HepG2 (cell line): Measurements from ENCODE around the gene LEF1. TPM values are rescaled to one million over a fixed set of nuclear protein-coding genes. Genes with fewer than 3 reads are reported as not detected.

Experiments used
- ATAC-seq: fragments of 200-7000 bp; cut with Tn5 transposase; 3 replicates; pipeline ENCODE4 v1.9.1; 2020; ENCODE audit warnings: mild to moderate bottlenecking, moderate library complexity
- BruUV-seq: library from RNA; stranded (reverse); fragments of 400-500 nt; replicated peaks from 2 replicates; lab custom pipeline; 2021; lab: Mats Ljungman, UMichigan
- CTCF ChIA-PET: fragments of 300-600 bp; formaldehyde crosslinking; extraction: SDS; loops from one replicate; lab custom pipeline; 2021; ENCODE audit warnings: low total read pairs, inconsistent platforms, low intra/inter-chr PET ratio; lab: Yijun Ruan, JAX
- POLR2A ChIA-PET: fragments of 350-600 bp; sonication (Branson Sonifier 250); formaldehyde crosslinking; loops from one replicate; lab custom pipeline; 2020; ENCODE audit warnings: antibody characterized with exemption, inconsistent platforms; lab: Yijun Ruan, JAX
- DNase-seq: peaks from one replicate; pipeline ENCODE4 v3.0.0-alpha.2; 2015; ENCODE audit warnings: low spot score
- FAIRE-seq: peaks from 3 replicates; lab custom pipeline; 2011; peaks lifted over from hg19 to GRCh38; lab: Jason Lieb, UNC
- H2AFZ ChIP-seq: one replicate; pipeline ENCODE4 v1.6.1; 2011; ENCODE audit warnings: low read length, inconsistent platforms
- H3K27ac ChIP-seq: fragments of 300-600 bp; 3 replicates; pipeline ENCODE4 v1.8.0; 2011; ENCODE audit warnings: mixed run types, mild to moderate bottlenecking, mixed read lengths, low read length, inconsistent platforms; ENCODE audit not compliant: insufficient read depth; ENCODE audit errors: extremely low read length
- H3K27me3 ChIP-seq, 2 experiments: fragments of 200-600 bp in 1 of 2; 2 replicates in 1 of 2; 3 replicates in 1 of 2; pipeline versions ENCODE4 v1.6.0 to v1.8.0; 2011; ENCODE audit warnings: low read length in 2 of 2, mild to moderate bottlenecking in 2 of 2, moderate library complexity in 2 of 2, inconsistent platforms in 1 of 2; ENCODE audit not compliant: insufficient read depth in 2 of 2, control insufficient read depth in 1 of 2
- H3K36me3 ChIP-seq, 2 experiments: fragments of 200-600 bp in 1 of 2; replicated peaks in 1 of 2; 2 replicates in 1 of 2; 3 replicates in 1 of 2; pipeline versions ENCODE4 v1.5.1 to v1.8.0; 2011; ENCODE audit warnings: low read length in 2 of 2, inconsistent platforms in 1 of 2; ENCODE audit not compliant: insufficient read depth in 2 of 2, control insufficient read depth in 1 of 2
- H3K4me1 ChIP-seq: 2 replicates; pipeline ENCODE4 v1.5.1; 2012; ENCODE audit warnings: low read length, inconsistent platforms; ENCODE audit not compliant: insufficient read depth
- H3K4me2 ChIP-seq: 2 replicates; pipeline ENCODE4 v1.6.0; 2011; ENCODE audit warnings: low read depth, low read length, inconsistent platforms
- H3K4me3 ChIP-seq, 3 experiments: fragments of 200-600 bp in 1 of 3; sonication (generic), shearing (Covaris generic) in 1 of 3; replicated peaks in 1 of 3; 2 replicates each; pipeline ENCODE4 v1.5.1; 2011 to 2016; ENCODE audit warnings: low read length in 3 of 3, inconsistent platforms in 2 of 3, low read depth in 2 of 3, mild to moderate bottlenecking in 2 of 3, control low read depth in 1 of 3, mixed read lengths in 1 of 3; ENCODE audit not compliant: insufficient read depth in 1 of 3
- H3K79me2 ChIP-seq: one replicate; pipeline ENCODE4 v1.6.1; 2011; ENCODE audit warnings: low read length, inconsistent platforms; ENCODE audit not compliant: insufficient read depth
- H3K9ac ChIP-seq: 2 replicates; pipeline ENCODE4 v1.6.0; 2011; ENCODE audit warnings: mild to moderate bottlenecking, low read depth, low read length, inconsistent platforms; ENCODE audit not compliant: insufficient read depth
- H3K9me3 ChIP-seq: 2 replicates; pipeline ENCODE4 v1.5.1; 2012; ENCODE audit warnings: mild to moderate bottlenecking, low read length
- H4K20me1 ChIP-seq: 2 replicates; pipeline ENCODE4 v1.6.0; 2011; ENCODE audit warnings: inconsistent platforms, mild to moderate bottlenecking, low read length, moderate library complexity; ENCODE audit not compliant: insufficient read depth
- DR1 ChIP-seq: sonication (generic); formaldehyde crosslinking; IDR thresholded peaks from 2 replicates; pipeline ENCODE4 v1.8.0; 2021; ENCODE audit warnings: mild to moderate bottlenecking, missing genetic modification reagents, inconsistent platforms
- FOSL1 ChIP-seq: sonication (generic); formaldehyde crosslinking; IDR thresholded peaks from 2 replicates; pipeline ENCODE4 v1.9.0; 2021; ENCODE audit warnings: missing genetic modification reagents, borderline replicate concordance
- IKZF4 ChIP-seq: sonication (generic); formaldehyde crosslinking; IDR thresholded peaks from 2 replicates; pipeline ENCODE4 v1.5.1; 2020; ENCODE audit warnings: borderline replicate concordance, mild to moderate bottlenecking, low read depth, missing genetic modification reagents; ENCODE audit errors: not compliant biosample characterization
- MAFG ChIP-seq: sonication (generic); formaldehyde crosslinking; IDR thresholded peaks from 2 replicates; pipeline ENCODE4 v1.5.1; 2020; ENCODE audit warnings: mild to moderate bottlenecking, missing genetic modification reagents
- SIN3A ChIP-seq: IDR thresholded peaks from 2 replicates; pipeline ENCODE4 v1.6.1; 2011; ENCODE audit warnings: low read depth, mild to moderate bottlenecking, control low read depth, low read length, borderline replicate concordance
- SIN3B ChIP-seq: fragments of 150-350 bp; IDR thresholded peaks from 2 replicates; pipeline ENCODE4 v1.6.1; 2014; ENCODE audit warnings: low read length
- SPEN ChIP-seq: sonication (generic); formaldehyde crosslinking; IDR thresholded peaks from 2 replicates; pipeline ENCODE4 v1.5.1; 2020; ENCODE audit warnings: low read depth, mild to moderate bottlenecking, missing genetic modification reagents
- TEAD2 ChIP-seq: sonication (generic); formaldehyde crosslinking; IDR thresholded peaks from 2 replicates; pipeline ENCODE4 v1.9.0; 2021; ENCODE audit warnings: missing genetic modification reagents
- ZIK1 ChIP-seq: sonication (generic); formaldehyde crosslinking; IDR thresholded peaks from 2 replicates; pipeline ENCODE4 v1.5.0; 2020; ENCODE audit warnings: mild to moderate bottlenecking, low read depth, missing genetic modification reagents, borderline replicate concordance
- ZNF256 ChIP-seq: sonication (generic); formaldehyde crosslinking; conservative IDR thresholded peaks from 2 replicates; pipeline ENCODE4 v1.4.0; 2020; ENCODE audit warnings: missing genetic modification reagents
- ZNF563 ChIP-seq: sonication (generic); formaldehyde crosslinking; IDR thresholded peaks from 2 replicates; pipeline ENCODE4 v1.8.0; 2022; ENCODE audit warnings: mild to moderate bottlenecking, moderate library complexity, missing genetic modification reagents
- ZNF775 ChIP-seq: sonication (generic); formaldehyde crosslinking; IDR thresholded peaks from 2 replicates; pipeline ENCODE4 v1.4.0; 2020; ENCODE audit warnings: missing genetic modification reagents, mild to moderate bottlenecking, moderate library complexity, borderline replicate concordance
- ZNF879 ChIP-seq: sonication (generic); formaldehyde crosslinking; IDR thresholded peaks from 2 replicates; pipeline ENCODE4 v1.8.1; 2023; ENCODE audit warnings: missing genetic modification reagents
- ZSCAN22 ChIP-seq: sonication (generic); formaldehyde crosslinking; IDR thresholded peaks from 2 replicates; pipeline ENCODE4 v1.4.0; 2020; ENCODE audit warnings: mild to moderate bottlenecking, missing genetic modification reagents
- ZSCAN9 ChIP-seq: IDR thresholded peaks from 2 replicates; pipeline ENCODE4 v1.6.1; 2016; ENCODE audit warnings: borderline replicate concordance
- WGBS: methylation state at CpG from one replicate; pipeline ENCODE4 v1.1.6; 2017; ENCODE audit warnings: low lambda C conversion rate; 5-methylcytosine and 5-hydroxymethylcytosine counted together
- in situ Hi-C: cut with HindIII; loops from 2 replicates; pipeline ENCODE4 v1.10.0; 2017; ENCODE audit warnings: low pct_unique_long_range_greater_than_20kb; ENCODE audit not compliant: extremely low pct_ligation_motif_present
- intact Hi-C: fragments of 100-400 bp; cut with micrococcal nuclease; formaldehyde crosslinking; loops from one replicate; pipeline ENCODE4 v1.10.0; 2022; ENCODE audit not compliant: unreplicated experiment
- polyA plus RNA-seq, 8 experiments: library from polyadenylated mRNA; depleted of rRNA in 3 of 8; stranded (reverse) in 7 of 8; unstranded in 1 of 8; fragments of >200 nt; fragmentation: Illumina TruSeq in 4 of 8; extraction: Trizol in 4 of 8; gene quantifications; 2 replicates each; pipeline versions ENCODE4 v1.2.1 to v1.2.3, GENCODE V29; 2011 to 2016; ENCODE audit warnings: low read depth in 4 of 8, missing spikeins in 1 of 8, mixed read lengths in 1 of 8; ENCODE audit not compliant: insufficient read depth in 1 of 8
- total RNA-seq, 5 experiments: library from RNA; depleted of rRNA; stranded (reverse); fragments of >200 nt; fragmentation: Illumina TruSeq; extraction: Trizol; gene quantifications; 2 replicates each; pipeline ENCODE4 v1.2.3, GENCODE V29; 2016; ENCODE audit warnings: low read depth in 1 of 5
- TF ChIP-seq, protein P1 (sequence below): IDR thresholded peaks from 2 replicates; pipeline ENCODE4 v1.6.1; 2016; ENCODE audit warnings: low read depth

Gene LEF1
- total and polyA plus RNA-seq, 2 of the 13 experiments (the other 11 are each of a cell fraction or from before 2014, with no cell fraction given): 0.22 to 0.29 TPM

DNA sequence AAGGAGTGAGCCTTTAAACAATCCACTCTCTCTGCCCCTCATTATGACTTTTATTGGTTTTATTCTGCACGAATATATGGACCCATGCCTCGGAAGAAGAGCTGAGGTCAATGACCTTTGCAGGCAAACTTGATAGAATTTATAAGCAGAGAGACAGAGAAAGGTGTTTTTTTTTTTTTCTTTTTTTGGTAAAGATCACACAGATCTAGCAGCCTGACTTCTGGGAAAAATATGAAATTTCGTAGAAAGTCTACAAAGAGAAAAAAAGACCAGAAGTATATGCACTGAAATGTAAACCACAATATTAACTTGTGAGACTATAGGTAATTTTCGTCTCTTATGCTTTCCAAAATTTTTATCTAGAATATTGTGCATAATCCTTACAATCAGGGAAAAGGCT is 61.6 kb downstream of the LEF1 start:
- Histone ChIP-seq H3K27me3 (no peaks in the 10 kb centered on the region), H4K20me1 (no peaks in the 10 kb centered on the region), H3K9me3 (no peaks in the 10 kb centered on the region), H3K27ac (no peak overlapping the region)
- WGBS: 27% methylated on average over 4 of the region's 4 CpGs
- POLR2A ChIA-PET: no interaction called here
- no peak for TF ChIP-seq ZNF256 (CRISPR knock-in tag)
- TF ChIP-seq ZNF563 (CRISPR knock-in tag): no peak
- no peak for TF ChIP-seq ZSCAN22 (CRISPR knock-in tag)
- TF ChIP-seq MAFG (CRISPR knock-in tag): no peak
- no peak for TF ChIP-seq SIN3A
- TF ChIP-seq ZSCAN9 (CRISPR knock-in tag): no peak
- TF ChIP-seq ZNF775: no peak
- TF ChIP-seq IKZF4 (CRISPR knock-in tag): no peak
- TF ChIP-seq TEAD2 (CRISPR knock-in tag): no peak
- no peak for TF ChIP-seq ZIK1 (CRISPR knock-in tag)
- no peak for TF ChIP-seq ZNF879
- TF ChIP-seq SIN3B: no peak
- TF ChIP-seq FOSL1 (CRISPR knock-in tag): no peak
- TF ChIP-seq SPEN (CRISPR knock-in tag): no peak
- TF ChIP-seq, protein P1, sequence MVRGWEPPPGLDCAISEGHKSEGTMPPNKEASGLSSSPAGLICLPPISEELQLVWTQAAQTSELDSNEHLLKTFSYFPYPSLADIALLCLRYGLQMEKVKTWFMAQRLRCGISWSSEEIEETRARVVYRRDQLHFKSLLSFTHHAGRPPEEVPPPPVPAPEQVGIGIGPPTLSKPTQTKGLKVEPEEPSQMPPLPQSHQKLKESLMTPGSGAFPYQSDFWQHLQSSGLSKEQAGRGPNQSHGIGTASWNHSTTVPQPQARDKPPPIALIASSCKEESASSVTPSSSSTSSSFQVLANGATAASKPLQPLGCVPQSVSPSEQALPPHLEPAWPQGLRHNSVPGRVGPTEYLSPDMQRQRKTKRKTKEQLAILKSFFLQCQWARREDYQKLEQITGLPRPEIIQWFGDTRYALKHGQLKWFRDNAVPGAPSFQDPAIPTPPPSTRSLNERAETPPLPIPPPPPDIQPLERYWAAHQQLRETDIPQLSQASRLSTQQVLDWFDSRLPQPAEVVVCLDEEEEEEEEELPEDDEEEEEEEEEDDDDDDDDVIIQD (CRISPR knock-in tag): no peak
- TF ChIP-seq DR1: no peak
- TF ChIP-seq, all 625 proteins: peak for 0
- no peak overlapping the region for H3K9ac ChIP-seq
- no peaks in the 10 kb centered on the region for H3K4me1 ChIP-seq
- no peaks in the 10 kb centered on the region for H3K36me3 ChIP-seq
- no peak overlapping the region for H2AFZ ChIP-seq
- H3K4me2 ChIP-seq: no peak overlapping the region
- no peak for FAIRE-seq
- in situ Hi-C loops (no loop called here), intact Hi-C loops (no loop called here)
- no peaks in the 10 kb centered on the region for H3K79me2 ChIP-seq
- no peak overlapping the region for H3K4me3 ChIP-seq
- CTCF ChIA-PET: no interaction called here
- no peak for DNase-seq
- no peak for ATAC-seq
- no TSS peak for BruUV-seq
